Measurements from ENCODE around the gene SBNO2.

- TF ChIP-seq YY1 (IDR thresholded peaks at IDR 0.05) (no peak), TAF1 (conservative IDR thresholded peaks at IDR 0.05) (no peak), MAX (IDR thresholded peaks at IDR 0.05) (no peak), EGR1 (IDR thresholded peaks at IDR 0.05; ENCODE audit: low read depth in 2 of 2) (no peak), REST (IDR thresholded peaks at IDR 0.05) (no peak), GABPA (IDR thresholded peaks at IDR 0.05 in 1 of 2, conservative IDR thresholded peaks at IDR 0.05 in 1 of 2) (no peak), SP1 (IDR thresholded peaks at IDR 0.05) (no peak), ZBTB33 (IDR thresholded peaks at IDR 0.05) (no peak)
- TF ChIP-seq, protein P1, sequence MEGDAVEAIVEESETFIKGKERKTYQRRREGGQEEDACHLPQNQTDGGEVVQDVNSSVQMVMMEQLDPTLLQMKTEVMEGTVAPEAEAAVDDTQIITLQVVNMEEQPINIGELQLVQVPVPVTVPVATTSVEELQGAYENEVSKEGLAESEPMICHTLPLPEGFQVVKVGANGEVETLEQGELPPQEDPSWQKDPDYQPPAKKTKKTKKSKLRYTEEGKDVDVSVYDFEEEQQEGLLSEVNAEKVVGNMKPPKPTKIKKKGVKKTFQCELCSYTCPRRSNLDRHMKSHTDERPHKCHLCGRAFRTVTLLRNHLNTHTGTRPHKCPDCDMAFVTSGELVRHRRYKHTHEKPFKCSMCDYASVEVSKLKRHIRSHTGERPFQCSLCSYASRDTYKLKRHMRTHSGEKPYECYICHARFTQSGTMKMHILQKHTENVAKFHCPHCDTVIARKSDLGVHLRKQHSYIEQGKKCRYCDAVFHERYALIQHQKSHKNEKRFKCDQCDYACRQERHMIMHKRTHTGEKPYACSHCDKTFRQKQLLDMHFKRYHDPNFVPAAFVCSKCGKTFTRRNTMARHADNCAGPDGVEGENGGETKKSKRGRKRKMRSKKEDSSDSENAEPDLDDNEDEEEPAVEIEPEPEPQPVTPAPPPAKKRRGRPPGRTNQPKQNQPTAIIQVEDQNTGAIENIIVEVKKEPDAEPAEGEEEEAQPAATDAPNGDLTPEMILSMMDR (IDR thresholded peaks at IDR 0.05; ENCODE audit: low read depth, low read length, missing input control): no peak
These were observed 36.1 kb upstream of the SBNO2 start for GRCh38 chr19:1210227-1210538.

Data from liver (tissue), 3 donors.